ENCODE measurements around the gene PRPS1L1.

The PRPS1L1 gene

GRCh38 chr7:18027628-18028027 is at the start of gene PRPS1L1:
TSS of gene PRPS1L1 (minus strand) at chr7:18027846.
- Histone ChIP-seq H3K27me3 (ENCODE audit: insufficient read depth, low read depth, severe bottlenecking) (no peaks in the 10 kb centered on the region), H3K9me3 (ENCODE audit: severe bottlenecking) (no peaks in the 10 kb centered on the region), H3K36me3 (no peaks in the 10 kb centered on the region), H3K4me3 (ENCODE audit: low read depth, low read length) (no peak within 1 kb of the TSS), H3K27ac (no peak within 1 kb of the TSS)
- no peak for DNase-seq
- TF ChIP-seq CTCF (IDR thresholded peaks at IDR 0.05; ENCODE audit: low read depth, low read length): no peak

- no peaks in the 10 kb centered on the region for H3K36me3 ChIP-seq
- no peak overlapping the region for H3K4me3 ChIP-seq (ENCODE audit: low read depth, low read length)
- H3K27ac ChIP-seq: no peak overlapping the region
- TF ChIP-seq CTCF (IDR thresholded peaks at IDR 0.05; ENCODE audit: low read depth, low read length): no peak
- no peak for DNase-seq
- H3K27me3 ChIP-seq (ENCODE audit: insufficient read depth, low read depth, severe bottlenecking): no peaks in the 10 kb centered on the region
- H3K9me3 ChIP-seq (ENCODE audit: severe bottlenecking): no peaks in the 10 kb centered on the region
Observed at GRCh38 chr7:18076461-18076860, 48.8 kb upstream of the PRPS1L1 start.

DNA sequence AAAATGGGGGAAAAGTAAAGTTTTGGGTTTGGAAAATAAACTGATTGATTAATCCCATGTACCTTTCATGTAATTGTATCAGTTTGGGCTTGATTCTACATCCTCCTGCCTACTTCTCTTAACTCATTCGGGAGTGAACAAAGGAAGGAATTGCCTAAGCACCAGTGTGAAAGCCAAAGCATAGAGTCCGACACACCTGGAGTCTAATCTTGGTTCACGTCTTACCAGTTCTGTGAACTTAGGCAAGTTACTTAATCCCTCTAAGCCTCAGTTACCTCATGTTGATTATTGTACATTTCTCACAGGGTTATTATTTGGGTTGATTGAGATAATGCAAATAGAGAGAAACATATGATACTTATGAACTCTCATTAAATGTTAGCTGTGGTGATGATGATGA is 41.1 kb upstream of the PRPS1L1 start:
- Histone ChIP-seq H3K27ac (no peak overlapping the region), H3K9me3 (ENCODE audit: severe bottlenecking) (no peaks in the 10 kb centered on the region), H3K4me3 (ENCODE audit: low read depth, low read length) (no peak overlapping the region), H3K36me3 (no peaks in the 10 kb centered on the region), H3K27me3 (ENCODE audit: insufficient read depth, low read depth, severe bottlenecking) (no peaks in the 10 kb centered on the region)
- no peak for TF ChIP-seq CTCF (IDR thresholded peaks at IDR 0.05; ENCODE audit: low read depth, low read length)
- no peak for DNase-seq

- H3K36me3 ChIP-seq: no peaks in the 10 kb centered on the region
- TF ChIP-seq CTCF (IDR thresholded peaks at IDR 0.05; ENCODE audit: low read depth, low read length): peak; percentile 63
- DNase-seq: peak; percentile 24
- no peak overlapping the region for H3K4me3 ChIP-seq (ENCODE audit: low read depth, low read length)
- no peaks in the 10 kb centered on the region for H3K9me3 ChIP-seq (ENCODE audit: severe bottlenecking)
- no peak overlapping the region for H3K27ac ChIP-seq
- H3K27me3 ChIP-seq (ENCODE audit: insufficient read depth, low read depth, severe bottlenecking): no peaks in the 10 kb centered on the region
Observed at GRCh38 chr7:18064242-18064838, 36.7 kb upstream of the PRPS1L1 start.

DNA sequence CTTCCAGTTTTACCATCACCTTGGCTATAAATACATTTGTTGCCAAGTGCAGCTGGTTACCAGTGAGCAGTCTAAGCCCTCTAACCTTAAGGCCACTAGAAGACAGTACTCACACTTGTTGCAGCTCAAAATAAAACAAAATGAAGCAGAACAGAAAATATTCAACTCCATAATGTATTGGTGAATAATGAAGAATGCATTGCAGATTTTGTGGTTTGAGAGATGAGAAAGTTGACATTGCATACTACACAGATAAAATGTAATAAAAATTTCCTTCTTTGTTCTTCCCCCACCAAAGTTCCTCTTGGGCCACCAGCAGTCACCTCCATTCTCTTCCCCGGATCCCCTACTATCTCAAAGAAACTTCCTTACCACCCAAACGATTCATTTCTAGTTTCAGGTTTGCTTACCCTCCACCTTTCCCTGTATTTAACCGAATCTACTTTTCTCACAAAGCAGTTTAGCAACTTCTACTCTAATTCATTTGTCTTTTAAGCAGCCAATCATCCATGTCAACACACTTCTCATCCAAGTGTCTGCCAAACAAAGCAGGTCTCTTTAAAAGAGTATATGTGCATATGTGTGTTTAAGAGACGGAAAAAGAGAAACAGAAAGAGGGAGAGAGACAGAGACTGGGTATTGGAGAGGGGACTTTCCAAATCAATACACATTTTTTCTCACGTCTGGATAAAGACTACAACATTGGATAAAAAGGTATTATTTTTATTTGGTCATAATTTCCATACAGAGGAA is 35.7 kb upstream of the PRPS1L1 start:
- no peak overlapping the region for H3K27ac ChIP-seq
- no peak overlapping the region for H3K4me3 ChIP-seq (ENCODE audit: low read depth, low read length)
- H3K27me3 ChIP-seq (ENCODE audit: insufficient read depth, low read depth, severe bottlenecking): no peaks in the 10 kb centered on the region
- H3K36me3 ChIP-seq: no peaks in the 10 kb centered on the region
- no peak for TF ChIP-seq CTCF (IDR thresholded peaks at IDR 0.05; ENCODE audit: low read depth, low read length)
- no peaks in the 10 kb centered on the region for H3K9me3 ChIP-seq (ENCODE audit: severe bottlenecking)
- no peak for DNase-seq
